ENCODE measurements around the gene S1PR4. TPM values are rescaled to one million over a fixed set of nuclear protein-coding genes. Genes with fewer than 3 reads are reported as not detected.

Gene S1PR4
- total and polyA plus RNA-seq, 5 donors: 0.33 to 0.97 (median 0.80) TPM

DNA sequence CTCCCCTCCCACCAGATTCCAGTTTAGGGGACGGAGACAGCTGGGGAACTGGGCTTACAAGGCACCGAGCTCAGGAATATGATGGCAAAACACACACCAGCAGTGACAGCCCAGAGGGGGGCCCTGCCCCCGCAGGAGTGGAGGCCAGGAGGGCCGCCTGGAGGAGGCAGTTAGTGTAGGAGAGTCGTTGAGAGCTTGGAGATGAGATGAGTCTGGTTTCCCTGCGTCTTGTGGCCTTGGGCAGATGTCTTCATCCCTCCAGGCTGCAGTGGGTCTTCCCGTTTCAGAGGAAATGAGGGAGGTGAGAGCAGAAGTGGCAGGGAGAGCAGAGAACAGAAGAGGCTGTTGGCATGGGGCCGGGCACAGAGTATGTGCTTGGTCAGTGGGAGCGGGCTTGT, 50.8 kb downstream of the S1PR4 start:
- H3K27me3 ChIP-seq (ENCODE audit: control insufficient read depth, insufficient read depth): no peaks in the 10 kb centered on the region
- WGBS: 47% methylated on average over 9 of the region's 9 CpGs
- intact Hi-C loops (cut with DNase I): no loop called here
- H3K4me1 ChIP-seq (ENCODE audit: control insufficient read depth, insufficient read depth, low read length): no peaks in the 10 kb centered on the region
- no peak overlapping the region for H3K4me3 ChIP-seq (ENCODE audit: low read length)
- ATAC-seq (no peak), DNase-seq (peak in 1 of 3 donors; percentile 16)
- H3K27ac ChIP-seq (ENCODE audit: low read length): no peak overlapping the region
- H3K9me3 ChIP-seq (ENCODE audit: control insufficient read depth, low read length): no peaks in the 10 kb centered on the region

Other genes starting within 250 kb of the S1PR4 start
- gene ZNF77, start 233.8 kb upstream of the S1PR4 start, total RNA-seq: 1 to 10 TPM; 2.1 to 4.0 (median 2.9) TPM
- gene ZNF77, start 233.8 kb upstream of the S1PR4 start, polyA plus RNA-seq: 2.1 TPM
- gene TLE6, start 201.2 kb upstream of the S1PR4 start, total RNA-seq: 1 to 10 TPM in 2 of 4 donors, under 1 TPM in 2; 0.28 to 2.2 (median 1.2) TPM
- gene TLE6, start 201.2 kb upstream of the S1PR4 start, polyA plus RNA-seq: 2.1 TPM
- 100 to 1,000 TPM in 1 of 4 donors, 10 to 100 TPM in 3; 78.4 to 102 (median 88.1) TPM for gene TLE2, start 149.5 kb upstream of the S1PR4 start, total RNA-seq
- gene TLE2, start 149.5 kb upstream of the S1PR4 start, polyA plus RNA-seq: 68.6 TPM
- gene TLE5, start 116.3 kb upstream of the S1PR4 start, total RNA-seq: 1,000 to 10,000 TPM in 2 of 4 donors, 100 to 1,000 TPM in 2; 784 to 1,020 (median 971) TPM
- gene TLE5, start 116.3 kb upstream of the S1PR4 start, polyA plus RNA-seq: 1,565 TPM
- gene GNA11, start 84.4 kb upstream of the S1PR4 start, total RNA-seq: 10 to 100 TPM; 63.3 to 71.6 (median 69.7) TPM
- gene GNA11, start 84.4 kb upstream of the S1PR4 start, polyA plus RNA-seq: 69.8 TPM
- 1 to 10 TPM; 1.8 to 2.5 (median 2.1) TPM for gene GNA15, start 42.7 kb upstream of the S1PR4 start, total RNA-seq
- gene GNA15, start 42.7 kb upstream of the S1PR4 start, polyA plus RNA-seq: 1.00 TPM
- 10 to 100 TPM; 25.8 to 36.6 (median 27.9) TPM for gene NCLN, start 7.2 kb downstream of the S1PR4 start, total RNA-seq
- 20.3 TPM for gene NCLN, start 7.2 kb downstream of the S1PR4 start, polyA plus RNA-seq
- under 1 TPM in 2 of 4 donors, not detected in 2; 0.14 to 0.20 TPM for gene CELF5, start 45.9 kb downstream of the S1PR4 start, total RNA-seq
- not detected for gene CELF5, start 45.9 kb downstream of the S1PR4 start, polyA plus RNA-seq
- gene NFIC, start 187.8 kb downstream of the S1PR4 start, total RNA-seq: 100 to 1,000 TPM; 175 to 223 (median 188) TPM
- 186 TPM for gene NFIC, start 187.8 kb downstream of the S1PR4 start, polyA plus RNA-seq